Measurements from ENCODE around the gene MCL1.
"Not testable (repeated sequence)": the region's sequence is repeated elsewhere in the genome, so short reads cannot be mapped to it uniquely, and the experiment has no call there.

The MCL1 gene

DNA sequence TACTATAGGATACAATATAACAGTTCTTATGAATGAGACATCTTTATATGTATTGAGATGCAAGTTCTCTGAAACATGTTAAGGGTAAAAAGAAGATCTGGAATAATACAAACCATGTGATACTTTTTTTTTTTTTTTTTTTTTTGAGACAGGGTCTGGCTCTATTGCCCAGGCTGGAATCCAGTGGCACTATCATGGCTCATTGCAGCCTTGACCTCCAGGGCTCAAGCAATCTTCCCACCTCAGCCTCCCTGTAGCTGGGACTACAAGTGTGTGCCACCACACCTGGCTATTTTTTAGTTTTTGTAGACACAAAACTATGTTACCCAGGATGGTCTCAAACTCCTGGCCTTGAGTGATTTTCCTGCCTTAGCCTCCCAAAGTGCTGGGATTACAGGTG lies 22.1 kb upstream of the MCL1 start:
- no peak for DNase-seq

GRCh38 chr1:150598346-150598745 lies 18.9 kb upstream of the MCL1 start:
- not testable (repeated sequence) for DNase-seq

DNA sequence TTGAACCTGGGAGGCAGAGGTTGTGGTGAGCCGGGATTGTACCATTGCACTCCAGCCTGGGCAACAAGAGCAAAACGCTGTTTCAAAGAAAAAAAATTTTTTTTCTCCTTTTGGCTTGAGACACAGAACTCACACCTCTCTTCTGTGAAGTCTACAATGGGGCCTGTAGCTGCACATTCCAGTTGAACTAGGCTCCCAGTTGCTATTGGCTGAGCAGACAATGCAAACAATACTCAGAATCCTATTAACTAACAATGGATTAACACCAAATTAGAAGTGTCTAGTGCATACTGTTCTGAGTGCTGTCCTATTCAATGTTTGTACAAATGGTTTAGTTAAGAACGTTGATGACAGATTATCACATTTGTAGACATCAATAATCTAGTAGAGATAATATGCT lies 17.6 kb upstream of the MCL1 start:
- DNase-seq: no peak

DNA sequence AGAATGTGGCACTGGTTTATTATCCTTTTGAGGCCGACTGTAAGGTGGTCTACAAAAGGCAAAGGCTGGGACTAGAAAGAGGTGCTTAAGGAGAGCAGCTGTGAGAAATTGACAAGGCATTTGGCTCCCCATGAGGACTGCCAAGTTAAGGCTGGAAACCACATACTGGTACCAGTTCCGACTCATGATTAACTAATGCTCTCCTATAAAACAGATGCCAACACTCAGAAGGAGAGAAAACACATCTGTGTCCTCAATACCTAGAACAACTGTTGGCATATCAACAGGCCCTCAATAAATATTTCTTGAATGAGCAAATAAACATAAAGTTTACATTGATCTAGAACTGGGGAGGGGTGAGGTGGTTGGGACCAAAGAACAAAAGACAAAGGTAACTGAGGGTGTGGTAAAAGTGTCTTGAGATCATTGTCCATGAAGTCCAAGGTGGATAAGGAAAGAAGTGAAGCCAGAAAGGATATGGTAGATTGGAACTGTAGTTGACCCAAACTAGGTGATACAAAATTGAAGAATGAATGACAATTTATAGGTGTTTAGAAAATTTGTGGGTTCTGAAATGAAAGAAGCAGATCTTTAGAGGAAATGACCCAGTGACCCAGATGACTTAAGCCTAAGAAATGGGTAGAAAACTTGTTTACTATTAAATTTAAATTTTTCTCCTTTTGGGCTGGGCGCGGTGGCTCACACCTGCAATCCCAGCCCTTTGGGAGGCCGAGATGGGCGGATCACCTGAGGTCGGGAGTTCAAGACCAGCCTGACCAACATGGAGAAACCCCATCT lies 16.9 kb upstream of the MCL1 start:
- DNase-seq: no peak

DNA sequence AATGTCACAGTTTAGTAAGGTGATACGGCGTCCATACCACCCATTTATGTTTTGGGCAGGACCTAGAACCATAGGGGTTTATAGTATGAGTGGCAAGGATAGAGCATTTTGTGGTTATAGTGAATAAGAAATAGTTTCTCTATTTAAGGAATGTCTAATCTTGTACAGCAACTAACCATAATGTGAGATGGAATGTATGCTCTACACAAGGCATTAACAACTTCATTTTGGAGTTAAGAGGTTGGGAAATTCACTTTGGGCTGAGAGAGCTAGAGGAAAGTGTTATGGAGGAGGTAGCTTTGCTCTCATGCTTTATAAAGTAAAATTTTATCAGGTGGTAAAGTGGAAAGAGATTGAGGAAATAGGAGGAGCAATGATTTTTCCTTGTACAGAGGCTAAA lies 3.0 kb upstream of the MCL1 start:
- DNase-seq: no peak

DNA sequence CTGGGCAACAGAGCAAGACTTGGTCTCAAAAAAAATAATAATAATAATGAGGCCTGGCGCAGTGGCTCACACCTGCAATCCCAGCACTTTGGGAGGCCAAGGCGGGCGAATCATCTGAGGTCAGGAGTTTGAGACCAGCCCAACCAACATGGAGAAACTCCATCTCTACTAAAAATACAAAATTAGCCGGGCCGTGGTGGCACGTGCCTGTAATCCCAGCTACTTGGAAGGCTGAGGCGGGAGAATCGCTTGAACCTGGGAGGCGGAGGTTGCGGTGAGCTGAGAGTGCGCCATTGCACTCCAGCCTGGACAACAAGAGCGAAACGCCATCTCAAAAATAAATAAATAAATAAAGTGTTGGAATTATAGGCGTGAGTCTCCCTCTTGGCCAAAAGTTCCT lies 2.6 kb upstream of the MCL1 start:
- not testable (repeated sequence) for DNase-seq

DNA sequence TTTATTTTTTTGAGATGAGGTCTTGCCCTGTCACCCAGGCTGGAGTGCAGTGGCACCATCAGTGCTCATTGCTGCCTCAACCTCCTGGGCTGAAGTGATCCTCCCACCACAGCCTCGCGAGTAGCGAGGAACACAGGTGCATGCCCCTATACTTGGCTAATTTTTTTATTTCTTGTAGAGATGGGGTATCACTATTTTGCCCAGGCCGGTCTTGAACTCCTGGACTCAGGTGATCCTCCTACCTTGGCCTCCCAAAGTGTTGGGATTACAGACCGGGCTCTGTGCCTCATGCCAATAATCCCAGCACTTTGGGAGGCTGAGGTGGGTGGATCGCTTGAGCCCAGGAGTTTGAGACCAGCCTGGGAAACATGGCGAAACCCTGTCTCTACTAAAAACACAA lies 2.0 kb upstream of the MCL1 start:
- DNase-seq: not testable (repeated sequence)

DNA sequence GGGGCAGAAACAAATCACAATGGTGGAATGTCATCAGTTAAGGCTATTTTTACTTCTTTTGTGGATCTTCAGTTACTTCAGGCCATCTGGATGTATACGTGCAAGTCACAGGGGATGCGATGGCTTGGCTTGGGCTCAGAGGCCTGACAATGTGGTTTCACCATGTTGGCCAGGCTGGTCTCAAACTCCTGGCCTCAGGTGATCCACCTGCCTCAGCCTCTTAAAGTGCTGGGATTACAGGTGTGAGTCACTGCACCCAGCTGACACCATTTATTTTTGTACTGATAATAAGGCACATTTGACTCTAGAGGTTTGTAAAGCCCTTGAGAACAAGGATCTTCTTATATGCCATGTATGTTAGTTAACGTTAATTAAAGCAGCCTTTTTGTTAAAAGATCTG lies 1.6 kb upstream of the MCL1 start:
- not testable (repeated sequence) for DNase-seq

GRCh38 chr1:150579945-150580642 lies 684 bp upstream of the MCL1 start:
- DNase-seq: no peak

- DNase-seq: peak; percentile 97
These were observed 919 bp downstream of the MCL1 start for GRCh38 chr1:150578272-150579109.

DNA sequence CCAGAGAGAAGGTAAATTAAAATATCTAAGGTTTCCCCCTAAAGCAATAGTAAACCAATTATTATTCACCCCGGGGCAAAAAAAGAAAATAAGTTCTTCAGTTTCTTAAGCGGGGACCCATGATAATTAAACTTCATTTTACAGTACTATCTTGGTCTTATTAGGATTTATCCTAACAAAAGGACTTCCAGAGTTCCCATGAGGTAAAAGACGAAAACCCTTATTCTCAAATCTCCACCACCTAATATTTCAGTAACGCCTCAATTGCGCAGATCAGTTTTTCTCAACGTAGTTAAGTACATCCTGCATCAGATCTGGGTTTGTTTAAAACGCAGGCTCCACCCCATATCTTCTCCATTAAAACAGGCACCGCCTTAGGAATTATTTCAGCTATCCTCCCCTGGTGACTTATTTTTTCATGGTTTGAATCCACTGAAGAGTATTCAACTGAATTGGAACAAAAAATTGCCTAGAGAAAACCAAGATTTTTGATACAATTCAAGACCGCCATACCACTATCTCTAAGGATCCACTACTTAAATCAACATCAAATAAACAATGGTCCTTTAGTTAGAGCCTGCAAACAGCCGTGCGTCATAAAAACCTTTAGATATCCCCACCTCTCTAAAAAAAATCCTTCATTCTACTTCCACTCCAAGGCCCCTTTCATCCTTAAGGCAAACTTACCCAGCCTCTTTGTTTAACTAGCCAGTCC lies 1.7 kb downstream of the MCL1 start:
- peak; percentile 63 for DNase-seq

DNA sequence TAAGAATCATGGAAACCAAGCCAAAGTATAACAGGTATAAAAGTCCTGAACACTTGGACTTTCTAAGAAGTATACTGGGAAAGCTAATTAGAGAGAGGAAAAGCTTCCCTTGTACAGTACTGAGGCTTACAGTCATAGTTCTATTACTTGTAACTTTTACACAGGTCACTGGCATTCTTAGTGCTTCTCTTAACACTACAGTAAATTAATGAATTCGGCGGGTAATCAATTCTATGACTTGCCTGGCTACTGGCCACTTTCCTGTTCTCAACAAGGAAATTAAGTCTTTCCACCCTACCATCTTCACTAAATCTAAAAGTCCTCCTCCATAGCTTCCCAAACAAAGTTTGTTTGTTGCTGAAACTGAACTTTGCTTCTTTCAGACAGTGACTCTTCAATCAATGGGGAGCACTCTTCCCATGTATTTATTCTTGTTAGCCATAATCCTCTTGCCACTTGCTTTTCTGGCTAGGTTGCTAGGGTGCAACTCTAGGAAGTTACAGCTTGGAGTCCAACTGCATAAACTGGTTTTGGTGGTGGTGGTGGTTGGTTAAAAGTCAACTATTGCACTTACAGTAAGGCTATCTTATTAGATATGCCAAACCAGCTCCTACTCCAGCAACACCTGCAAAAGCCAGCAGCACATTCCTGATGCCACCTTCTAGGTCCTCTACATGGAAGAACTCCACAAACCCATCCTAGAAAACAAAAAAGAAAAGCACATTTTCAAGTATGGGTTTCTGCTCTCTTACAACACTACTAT lies 2.4 kb downstream of the MCL1 start:
- no peak for DNase-seq

DNA sequence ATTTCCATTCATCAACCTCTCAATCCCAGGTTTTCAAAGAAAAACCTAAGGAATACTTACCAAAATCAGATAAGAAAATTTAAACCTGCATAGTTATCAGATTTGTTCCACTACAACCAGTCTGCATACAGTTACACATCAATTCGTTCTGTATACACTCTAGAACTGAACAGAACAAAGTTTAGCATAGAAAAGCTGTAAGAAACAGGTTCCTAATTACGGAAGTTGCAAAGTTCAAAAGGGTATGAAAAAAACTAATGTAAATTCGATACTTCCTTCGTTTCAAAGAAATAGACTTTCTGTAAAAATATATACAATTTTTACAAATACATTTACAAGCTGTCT lies 3.1 kb downstream of the MCL1 start:
- DNase-seq: no peak

DNA sequence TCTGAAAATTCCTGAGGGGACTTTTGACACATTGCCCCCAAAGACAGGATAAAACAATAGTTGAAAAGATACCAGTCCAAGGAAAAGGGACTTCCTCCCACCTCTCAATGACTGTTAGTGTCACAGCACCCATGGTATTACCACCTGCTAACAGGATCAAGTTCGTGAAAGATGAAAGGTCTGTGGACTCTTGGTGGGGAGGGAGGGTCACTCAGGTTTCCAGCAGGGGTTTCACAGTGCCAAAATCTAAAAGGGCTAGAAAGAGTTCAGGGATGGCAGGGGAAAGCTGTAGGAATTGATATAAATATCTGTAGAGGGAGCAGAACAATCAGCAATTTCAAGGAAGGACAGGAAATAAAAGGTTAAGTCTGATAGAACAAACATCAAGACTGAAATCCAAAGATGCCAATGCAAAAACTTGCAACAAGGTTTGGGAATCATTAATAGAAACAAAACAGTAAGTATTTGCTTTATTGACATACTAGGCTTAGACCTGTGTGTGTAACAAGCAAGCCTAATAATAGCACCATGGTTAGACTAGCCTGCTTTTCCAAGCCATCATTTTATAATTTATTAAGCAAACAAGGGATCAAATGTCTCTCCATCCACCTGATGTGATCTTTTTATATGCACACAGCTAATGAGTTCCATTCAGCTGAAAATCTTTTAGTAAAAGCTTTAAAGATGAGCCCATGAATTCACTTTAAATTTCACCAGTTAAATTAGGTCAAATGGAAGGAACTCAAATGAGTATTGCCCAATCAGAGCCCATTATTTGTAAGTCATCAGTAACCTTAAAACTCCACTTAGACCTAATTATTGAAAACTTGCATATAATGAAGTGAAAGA lies 3.7 kb downstream of the MCL1 start:
- peak; percentile 55 for DNase-seq

- no peak for DNase-seq
These were observed 4.3 kb downstream of the MCL1 start for GRCh38 chr1:150575072-150575489.

- no peak for DNase-seq
These were observed 4.9 kb downstream of the MCL1 start for GRCh38 chr1:150574260-150575071.

DNA sequence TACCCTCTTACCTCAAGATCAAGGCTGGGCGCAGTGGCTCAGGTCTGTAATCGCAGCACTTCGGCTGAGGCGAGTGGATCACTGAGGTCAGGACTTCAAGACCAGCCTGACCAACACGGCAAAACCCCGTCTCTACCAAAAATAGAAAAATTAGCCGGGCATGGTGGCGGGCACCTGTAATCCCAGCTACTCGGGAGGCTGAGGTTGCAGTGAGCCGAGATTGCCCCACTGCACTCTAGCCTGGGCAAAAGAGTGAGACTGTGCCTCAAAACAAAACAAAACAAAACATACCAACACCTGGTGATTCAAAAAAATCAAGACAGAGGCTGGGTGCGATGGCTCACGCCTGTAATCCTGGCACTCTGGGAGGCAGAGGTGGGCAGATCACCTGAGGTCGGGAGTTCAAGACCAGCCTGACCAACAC lies 5.8 kb downstream of the MCL1 start:
- not testable (repeated sequence) for DNase-seq

GRCh38 chr1:150572918-150573647 lies 6.3 kb downstream of the MCL1 start:
- DNase-seq: no peak

DNA sequence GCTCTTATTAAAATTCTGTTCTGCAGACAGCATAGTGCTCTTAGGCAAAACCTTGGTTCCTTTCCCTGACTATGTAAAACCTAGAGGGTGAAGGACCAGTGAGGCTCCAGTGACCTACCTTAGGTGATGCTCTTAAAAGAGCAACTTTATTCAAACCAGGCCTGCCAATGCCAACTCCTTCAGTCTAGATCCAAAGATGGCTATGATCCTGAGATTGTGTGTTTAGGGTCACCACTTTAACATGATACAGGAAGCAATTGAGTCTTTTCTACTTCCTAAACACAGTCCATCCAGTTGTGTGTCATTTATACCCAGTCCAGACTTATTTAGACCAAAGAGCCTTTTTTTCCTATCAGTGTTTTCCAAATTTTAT lies 10.8 kb downstream of the MCL1 start:
- no peak for DNase-seq
